Stimulated activated CD4-positive, alpha-beta T cell treated with anti-CD3 and anti-CD28 coated beads, Interleukin-1b, Interleukin-23, amount 100 ng/mL, for 4 hours (primary cell): ENCODE results near the gene MT1A.

Experiments
- DNase-seq, 2 donors: peaks; one replicate each; pipeline ENCODE4 v3.0.0-alpha.2; 2020; ENCODE audit warnings: low read depth in 2 of 2

MT1A gene

GRCh38 chr16:56679078-56679730, 40.7 kb downstream of the MT1A start:
- DNase-seq: no peak

- no peak for DNase-seq
Measured at GRCh38 chr16:56679818-56680217, 41.4 kb downstream of the MT1A start.

- peak; percentile 76 to 87 for DNase-seq
Measured at GRCh38 chr16:56681939-56682702, 43.7 kb downstream of the MT1A start, which contains the start of gene MT1X. Gene MT1X, plus strand, starts transcription at chr16:56682470. Its CDS starts 71 bp downstream, at chr16:56682541.

- DNase-seq: no peak
Measured at GRCh38 chr16:56682703-56683397, 44.4 kb downstream of the MT1A start.

DNA sequence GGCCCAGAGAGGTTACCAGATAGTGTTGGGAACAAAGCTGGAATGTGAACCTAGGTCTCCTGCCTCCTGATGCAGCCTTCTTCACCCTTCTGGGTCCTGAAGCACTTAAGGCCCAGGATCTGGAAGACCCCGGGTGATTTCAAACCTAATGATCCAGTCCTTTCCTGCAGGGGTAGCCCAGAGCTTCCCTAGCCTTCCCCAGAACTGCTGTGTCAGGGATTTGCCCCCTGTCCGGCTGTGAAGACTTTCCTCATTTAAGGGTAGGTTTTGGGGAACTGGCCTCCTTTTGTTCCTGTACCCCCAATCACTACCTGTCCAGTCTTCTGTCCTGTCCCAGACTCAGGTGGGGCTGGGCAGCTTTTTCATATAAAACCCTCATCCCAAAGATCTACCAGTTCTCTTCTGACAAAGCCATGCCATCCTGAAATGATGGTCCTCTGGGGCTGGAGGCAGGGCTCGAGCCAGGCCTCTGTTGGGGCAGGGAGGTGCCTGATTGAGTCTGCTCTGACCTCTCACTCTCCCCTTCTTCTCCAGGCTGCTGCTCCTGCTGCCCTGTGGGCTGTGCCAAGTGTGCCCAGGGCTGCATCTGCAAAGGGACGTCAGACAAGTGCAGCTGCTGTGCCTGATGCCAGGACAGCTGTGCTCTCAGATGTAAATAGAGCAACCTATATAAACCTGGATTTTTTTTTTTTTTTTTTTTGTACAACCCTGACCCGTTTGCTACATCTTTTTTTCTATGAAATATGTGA, 45.1 kb downstream of the MT1A start:
- DNase-seq: no peak

DNA sequence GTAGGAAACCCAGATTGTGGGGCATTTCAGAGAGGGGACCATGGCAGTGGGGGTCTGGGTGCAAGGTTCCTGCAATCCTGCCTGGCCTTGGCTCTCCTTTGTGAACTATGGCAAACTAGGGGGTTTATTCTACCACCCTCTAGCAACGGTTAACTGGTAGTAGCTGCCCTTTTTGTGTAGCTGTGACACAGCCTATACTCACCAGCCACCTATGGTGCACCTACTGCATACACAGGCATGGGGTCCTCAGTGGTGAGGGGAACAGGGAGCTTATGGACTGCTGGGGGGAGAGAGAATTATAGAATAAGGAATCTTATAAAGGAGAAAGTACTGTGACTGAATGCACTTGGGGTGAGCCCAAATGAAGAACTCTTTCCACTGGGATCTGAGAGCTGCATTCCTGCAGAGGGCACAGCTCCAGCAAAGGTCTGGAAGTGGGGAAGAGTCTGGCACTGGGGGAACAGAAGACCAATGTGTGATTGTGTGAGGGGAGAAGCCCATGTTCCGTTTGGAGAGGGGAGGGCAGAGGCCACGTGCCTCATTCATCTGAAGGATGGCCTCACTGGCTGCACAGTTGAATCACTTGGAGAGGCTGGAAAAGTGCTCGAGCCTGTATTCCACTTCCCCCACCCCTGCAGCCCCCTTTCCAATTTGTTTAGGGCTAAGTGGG, 45.9 kb downstream of the MT1A start:
- no peak for DNase-seq

GRCh38 chr16:56684926-56685590, 46.6 kb downstream of the MT1A start:
- no peak for DNase-seq

DNA sequence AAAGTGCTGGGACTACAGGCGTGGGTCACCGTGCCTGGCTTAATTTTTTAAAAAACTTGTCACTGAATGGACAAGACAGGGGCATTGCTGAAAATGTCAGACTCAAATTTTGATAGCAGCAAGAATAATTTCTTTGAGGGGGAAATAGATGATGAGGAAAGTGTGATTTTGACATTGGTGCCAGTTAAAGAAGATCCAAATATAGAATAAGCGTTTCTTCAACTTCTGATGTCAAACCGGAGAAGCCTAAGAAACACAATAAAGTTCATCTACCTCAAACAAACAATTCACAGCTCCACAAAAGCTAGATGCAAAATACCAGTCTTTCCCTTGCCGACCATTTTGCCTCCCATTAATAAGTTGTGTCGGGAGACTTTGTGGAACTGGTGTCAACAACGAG, 48.3 kb downstream of the MT1A start:
- no peak for DNase-seq

GRCh38 chr16:56688762-56689161, 50.3 kb downstream of the MT1A start:
- DNase-seq: no peak

DNA sequence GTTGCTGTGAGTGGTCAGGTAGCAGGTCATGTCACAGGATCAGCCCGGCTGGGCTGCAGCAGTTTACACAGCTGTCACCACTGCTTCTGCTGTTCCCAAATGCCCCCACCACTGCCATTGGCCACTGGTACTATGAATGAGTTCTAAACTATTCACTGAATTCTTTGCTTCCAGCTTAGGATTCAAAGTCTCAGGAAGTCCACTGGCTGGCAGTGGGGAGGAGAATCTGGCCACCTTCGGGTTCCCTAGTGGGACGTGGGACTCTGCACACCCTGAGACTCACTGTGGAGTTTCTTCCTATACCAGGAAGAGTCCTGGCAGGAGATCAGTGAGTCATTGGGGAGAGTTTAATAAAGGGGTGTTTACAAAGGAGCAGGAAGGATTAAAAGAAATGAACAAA, 50.7 kb downstream of the MT1A start:
- no peak for DNase-seq
